GM12878 (cell line): ENCODE data around the gene RNLS. TPM values are rescaled to one million over a fixed set of nuclear protein-coding genes. Genes with fewer than 3 reads are reported as not detected.

ENCODE experiments used
- ATAC-seq: fragments of 200-7000 bp; cut with Tn5 transposase; 3 replicates; pipeline ENCODE4 v1.9.1; 2020; ENCODE audit warnings: mild to moderate bottlenecking, moderate library complexity
- BruUV-seq: library from RNA; stranded (reverse); fragments of 400-500 nt; replicated peaks from 2 replicates; lab custom pipeline; 2021; lab: Mats Ljungman, UMichigan
- CTCF ChIA-PET: fragments of 300-600 bp; sonication (Branson Sonifier 250); formaldehyde crosslinking; extraction: SDS; loops from one replicate; lab custom pipeline; 2021; ENCODE audit warnings: inconsistent platforms; lab: Yijun Ruan, JAX
- POLR2A ChIA-PET: fragments of 350-600 bp; formaldehyde crosslinking; extraction: SDS; loops from one replicate; lab custom pipeline; 2021; ENCODE audit warnings: inconsistent platforms; lab: Charles Lee
- RAD21 ChIA-PET: fragments of 300-600 bp; sonication (Branson Sonifier 250); formaldehyde crosslinking; loops from one replicate; lab custom pipeline; 2023; ENCODE audit warnings: antibody characterized with exemption; ENCODE audit not compliant: unreplicated experiment; lab: Charles Lee
- SMC1A ChIA-PET: fragments of 300-600 bp; sonication (Branson Sonifier 250); formaldehyde crosslinking; loops from one replicate; lab custom pipeline; 2023; ENCODE audit not compliant: unreplicated experiment, uncharacterized antibody; lab: Charles Lee
- DNase-seq: peaks from one replicate; pipeline ENCODE4 v3.0.0-alpha.2; 2011; ENCODE audit warnings: low read depth, low spot score
- FAIRE-seq: peaks from 3 replicates; lab custom pipeline; 2011; peaks lifted over from hg19 to GRCh38; lab: Jason Lieb, UNC
- H2AFZ ChIP-seq: 2 replicates; pipeline ENCODE4 v1.6.0; 2011; ENCODE audit warnings: low read depth, low read length, control low read depth; ENCODE audit not compliant: control insufficient read depth
- H3K27ac ChIP-seq: 2 replicates; pipeline ENCODE4 v1.5.1; 2011; ENCODE audit warnings: control low read depth; ENCODE audit not compliant: control insufficient read depth, insufficient read depth
- H3K27me3 ChIP-seq, 2 experiments: replicated peaks in 1 of 2; 2 replicates each; pipeline versions ENCODE4 v1.6.0 to v1.6.1; 2011; ENCODE audit warnings: low read length in 1 of 2; ENCODE audit not compliant: control insufficient read depth in 2 of 2, insufficient read depth in 2 of 2
- H3K36me3 ChIP-seq, 2 experiments: 2 replicates each; pipeline ENCODE4 v1.5.1; 2011; ENCODE audit warnings: low read length in 1 of 2; ENCODE audit not compliant: control insufficient read depth in 2 of 2, insufficient read depth in 2 of 2
- H3K4me1 ChIP-seq: 2 replicates; pipeline ENCODE4 v1.6.1; 2011; ENCODE audit warnings: mild to moderate bottlenecking, low read length, moderate library complexity, mixed read lengths; ENCODE audit not compliant: control insufficient read depth, insufficient read depth
- H3K4me2 ChIP-seq: 2 replicates; pipeline ENCODE4 v1.6.0; 2011; ENCODE audit warnings: control low read depth; ENCODE audit not compliant: control insufficient read depth, insufficient read depth
- H3K4me3 ChIP-seq: fragments of 200-600 bp; sonication (generic); 2 replicates; pipeline ENCODE4 v1.5.1; 2016
- H3K79me2 ChIP-seq: 2 replicates; pipeline ENCODE4 v1.6.0; 2011; ENCODE audit warnings: low read length; ENCODE audit not compliant: control insufficient read depth, insufficient read depth
- H3K9ac ChIP-seq: 2 replicates; pipeline ENCODE4 v1.8.0; 2011; ENCODE audit warnings: low read length, control low read depth, mixed read lengths; ENCODE audit not compliant: control insufficient read depth, insufficient read depth
- H3K9me3 ChIP-seq: replicated peaks from 3 replicates; pipeline ENCODE4 v1.5.1; 2011; ENCODE audit warnings: mild to moderate bottlenecking, low read length; ENCODE audit not compliant: control insufficient read depth, insufficient read depth
- H4K20me1 ChIP-seq: 2 replicates; pipeline ENCODE4 v1.6.0; 2011; ENCODE audit not compliant: control insufficient read depth, insufficient read depth
- KLF5 ChIP-seq: fragments of 450-650 bp; IDR thresholded peaks from 2 replicates; pipeline ENCODE4 v1.6.1; 2014; ENCODE audit warnings: mild to moderate bottlenecking; ENCODE audit not compliant: partially characterized antibody
- RELA ChIP-seq: fragments of 450-650 bp; IDR thresholded peaks from 2 replicates; pipeline ENCODE4 v1.8.0; 2014; ENCODE audit warnings: borderline replicate concordance; ENCODE audit not compliant: partially characterized antibody
- SKIL ChIP-seq: fragments of 450-650 bp; IDR thresholded peaks from 2 replicates; pipeline ENCODE4 v1.6.1; 2017; ENCODE audit warnings: mild to moderate bottlenecking, low read depth, inconsistent platforms; ENCODE audit not compliant: poor library complexity, severe bottlenecking
- USF2 ChIP-seq: IDR thresholded peaks from 2 replicates; pipeline ENCODE4 v1.6.1; 2011; ENCODE audit warnings: low read depth, low read length, improper control_type of control experiment, borderline replicate concordance
- WGBS: methylation state at CpG from one replicate; pipeline ENCODE4 v1.1.6; 2016; ENCODE audit warnings: low lambda C conversion rate; ENCODE audit not compliant: insufficient replicate concordance, insufficient coverage; ENCODE audit errors: missing lambda C conversion rate; 5-methylcytosine and 5-hydroxymethylcytosine counted together
- in situ Hi-C: fragments of 300-500 bp; cut with MboI; formaldehyde crosslinking; loops from 9 replicates; pipeline ENCODE4 v1.14.3; 2018; ENCODE audit warnings: mixed read lengths
- intact Hi-C: fragments of 100-400 bp; cut with micrococcal nuclease; formaldehyde crosslinking; loops from one replicate; pipeline ENCODE4 v1.14.2; 2022; ENCODE audit not compliant: unreplicated experiment
- polyA plus RNA-seq, 11 experiments: library from polyadenylated mRNA; depleted of rRNA in 4 of 11; unstranded in 6 of 11; stranded (reverse) in 5 of 11; fragments of >200 nt; fragmentation: Nextera tagmentation in 4 of 11; fragmentation: Illumina TruSeq in 1 of 11; extraction: Ambion mirVana in 4 of 11; extraction: Trizol in 1 of 11; gene quantifications; 1 replicate in 1 of 11; 2 replicates in 10 of 11; pipeline versions ENCODE4 v1.2.1 to v1.2.3, GENCODE V29; 2011 to 2016; ENCODE audit warnings: inconsistent platforms in 2 of 11, missing spikeins in 2 of 11, low read depth in 1 of 11
- total RNA-seq, 4 experiments: library from RNA; depleted of rRNA in 3 of 4; stranded (reverse); fragments of >200 nt in 3 of 4; fragmentation: Illumina TruSeq in 1 of 4; extraction: Trizol in 1 of 4; gene quantifications; 2 replicates each; pipeline versions ENCODE4 v1.2.1 to v1.2.3, GENCODE V29; 2013 to 2021

The RNLS gene
- total and polyA plus RNA-seq, 10 of the 15 experiments (the other 5 are each of a cell fraction or from before 2014, with no cell fraction given), result 3.4 to 6.7 (median 4.6) TPM

- TF ChIP-seq USF2 (no peak), KLF5 (no peak), RELA (no peak), SKIL (no peak)
- H3K27ac ChIP-seq, result no peak overlapping the region
- FAIRE-seq (no peak), ATAC-seq (no peak), DNase-seq (no peak)
- POLR2A ChIA-PET, result no interaction called here
- RAD21 ChIA-PET, result no interaction called here
- H4K20me1 ChIP-seq, result no peaks in the 10 kb centered on the region
- in situ Hi-C loops (no loop called here), intact Hi-C loops (no loop called here)
- BruUV-seq, result no TSS peak
- H3K9me3 ChIP-seq, result no peaks in the 10 kb centered on the region
- no peak overlapping the region for H2AFZ ChIP-seq
- SMC1A ChIA-PET, result no interaction called here
- H3K9ac ChIP-seq, result no peak overlapping the region
- no peaks in the 10 kb centered on the region for H3K79me2 ChIP-seq
- 68% methylated on average over 2 of the region's 2 CpGs for WGBS
- H3K4me2 ChIP-seq, result no peak overlapping the region
- no peaks in the 10 kb centered on the region for H3K36me3 ChIP-seq
- CTCF ChIA-PET, result interaction anchor here (0.6 kb wide), 1 partner anchor 461 kb away, joined by 3 read pairs; no protein-coding TSS in a partner anchor
- H3K4me3 ChIP-seq, result no peak overlapping the region
- H3K27me3 ChIP-seq, result no peaks in the 10 kb centered on the region
- H3K4me1 ChIP-seq, result no peaks in the 10 kb centered on the region
These were observed 45.8 kb downstream of the RNLS start for GRCh38 chr10:88537322-88537721.
